ENCODE data around the gene TNIP1.

Gene TNIP1, protein sequence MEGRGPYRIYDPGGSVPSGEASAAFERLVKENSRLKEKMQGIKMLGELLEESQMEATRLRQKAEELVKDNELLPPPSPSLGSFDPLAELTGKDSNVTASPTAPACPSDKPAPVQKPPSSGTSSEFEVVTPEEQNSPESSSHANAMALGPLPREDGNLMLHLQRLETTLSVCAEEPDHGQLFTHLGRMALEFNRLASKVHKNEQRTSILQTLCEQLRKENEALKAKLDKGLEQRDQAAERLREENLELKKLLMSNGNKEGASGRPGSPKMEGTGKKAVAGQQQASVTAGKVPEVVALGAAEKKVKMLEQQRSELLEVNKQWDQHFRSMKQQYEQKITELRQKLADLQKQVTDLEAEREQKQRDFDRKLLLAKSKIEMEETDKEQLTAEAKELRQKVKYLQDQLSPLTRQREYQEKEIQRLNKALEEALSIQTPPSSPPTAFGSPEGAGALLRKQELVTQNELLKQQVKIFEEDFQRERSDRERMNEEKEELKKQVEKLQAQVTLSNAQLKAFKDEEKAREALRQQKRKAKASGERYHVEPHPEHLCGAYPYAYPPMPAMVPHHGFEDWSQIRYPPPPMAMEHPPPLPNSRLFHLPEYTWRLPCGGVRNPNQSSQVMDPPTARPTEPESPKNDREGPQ

DNA sequence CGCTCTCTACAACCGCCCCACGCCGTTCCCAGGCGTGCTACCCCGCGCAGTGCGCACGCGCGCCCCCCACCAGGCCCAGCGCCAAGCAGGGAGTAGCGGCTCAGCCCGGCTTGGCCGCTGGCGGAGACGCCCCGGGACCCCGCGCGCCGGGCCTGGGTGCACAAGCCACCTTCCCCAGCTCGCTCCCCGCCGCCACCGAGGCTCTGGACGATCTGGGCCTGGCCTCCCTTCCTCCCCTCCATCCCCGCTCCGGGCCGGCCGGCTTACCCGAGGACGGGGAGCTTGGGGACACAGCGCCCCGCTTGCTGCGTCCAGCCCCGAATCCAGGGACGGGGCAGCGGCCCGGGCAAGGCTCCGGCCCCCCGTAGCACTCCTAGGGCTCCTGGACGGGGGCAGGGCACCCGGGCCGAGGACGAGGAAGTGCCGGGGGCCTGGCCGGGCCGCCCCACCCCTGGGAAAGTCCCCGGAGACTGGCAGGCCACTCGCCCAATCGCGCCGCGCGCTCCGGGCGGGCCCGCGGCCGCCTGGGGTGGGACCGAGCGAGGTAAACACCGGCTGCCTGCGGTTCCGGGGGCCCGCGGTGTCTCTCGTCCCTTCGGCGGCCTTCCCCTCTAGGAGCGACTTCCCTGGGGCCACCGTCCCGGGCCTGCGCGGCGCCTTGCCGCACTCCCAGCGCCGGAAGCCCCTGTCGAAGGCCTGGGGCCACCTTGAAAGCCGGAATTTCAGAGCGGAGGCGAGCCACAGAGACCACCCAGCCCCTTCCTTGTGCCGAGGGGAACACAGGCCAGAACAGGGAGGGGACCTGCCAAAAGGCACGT lies at the start of gene TNIP1:
Gene TNIP1, minus strand, starts transcription at position 422 of the 818 bp plus-strand sequence. CDS start 15,939 bp downstream, outside the sequence.
- DNase-seq: peak; percentile 69 to 74

DNA sequence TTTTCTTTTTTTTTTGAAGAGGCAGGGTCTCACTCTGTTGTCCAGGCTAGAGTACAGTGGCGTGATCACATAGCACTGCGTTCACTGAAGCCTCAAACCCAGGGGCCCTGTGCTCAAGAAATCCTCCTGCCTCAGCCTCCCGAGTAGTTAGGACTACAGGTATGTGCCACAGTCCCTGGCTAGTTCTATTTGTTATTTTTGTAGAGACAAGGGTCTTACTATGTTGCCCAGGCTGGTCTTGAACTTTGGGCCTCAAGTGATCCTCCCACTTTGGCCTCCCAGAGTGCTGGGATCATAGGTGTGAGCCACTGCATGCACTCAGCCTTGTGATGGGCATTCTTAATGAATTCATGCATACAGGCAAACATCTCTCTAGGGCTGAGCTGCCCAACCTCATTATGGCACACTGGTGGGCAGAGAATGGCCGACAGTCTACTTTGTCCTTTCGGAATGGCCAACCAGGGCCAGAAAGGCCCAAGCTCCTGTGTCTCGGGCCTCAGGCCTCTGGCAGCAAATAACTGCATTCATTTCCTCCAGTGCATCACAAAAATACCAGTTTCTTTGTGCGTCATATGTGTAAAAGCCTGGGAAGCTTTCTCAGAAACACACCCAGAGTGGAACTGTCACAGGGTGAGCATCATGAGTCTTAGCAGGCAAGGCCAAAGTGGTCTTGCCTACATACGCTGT lies 49.5 kb upstream of the TNIP1 start:
- DNase-seq: no peak

DNA sequence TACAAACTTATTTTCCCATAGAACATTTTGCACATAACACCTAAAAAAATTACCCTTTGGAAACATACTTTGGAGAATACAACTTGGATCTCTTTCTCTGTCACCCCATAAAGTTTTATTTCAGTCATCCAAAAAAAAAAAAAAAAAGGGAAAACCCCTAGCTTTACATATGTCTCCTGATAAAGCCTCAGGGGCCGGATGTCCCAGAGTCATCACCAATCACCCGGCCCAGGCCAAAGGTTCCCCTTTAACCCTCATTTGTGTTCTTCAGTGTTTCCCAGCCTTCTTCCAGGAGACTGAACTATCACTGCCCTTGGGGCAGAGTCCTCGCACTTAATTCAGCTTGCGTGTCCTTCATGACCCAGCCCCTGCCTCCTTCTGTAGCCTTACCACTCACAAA lies 48.0 kb upstream of the TNIP1 start:
- no peak for DNase-seq

DNA sequence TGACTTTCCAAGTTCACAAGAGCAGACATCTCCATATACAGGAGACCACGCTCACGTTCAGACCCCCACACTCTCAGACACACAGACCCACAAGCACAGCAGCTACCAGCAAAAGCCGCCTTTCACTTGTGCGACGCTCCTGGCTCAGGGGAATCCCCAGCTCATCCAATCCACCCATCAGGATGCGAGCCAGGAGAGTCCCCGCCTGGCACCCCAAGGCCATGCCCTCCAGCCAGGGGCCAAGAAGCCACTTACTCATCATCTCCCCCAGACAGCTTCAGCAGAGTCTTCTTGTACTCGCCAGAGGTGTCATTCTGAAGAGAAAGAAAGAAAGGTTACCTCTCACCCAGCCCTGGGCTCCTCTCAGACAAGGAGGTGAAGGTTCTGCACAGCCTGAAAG lies 47.1 kb upstream of the TNIP1 start:
- no peak for DNase-seq

DNA sequence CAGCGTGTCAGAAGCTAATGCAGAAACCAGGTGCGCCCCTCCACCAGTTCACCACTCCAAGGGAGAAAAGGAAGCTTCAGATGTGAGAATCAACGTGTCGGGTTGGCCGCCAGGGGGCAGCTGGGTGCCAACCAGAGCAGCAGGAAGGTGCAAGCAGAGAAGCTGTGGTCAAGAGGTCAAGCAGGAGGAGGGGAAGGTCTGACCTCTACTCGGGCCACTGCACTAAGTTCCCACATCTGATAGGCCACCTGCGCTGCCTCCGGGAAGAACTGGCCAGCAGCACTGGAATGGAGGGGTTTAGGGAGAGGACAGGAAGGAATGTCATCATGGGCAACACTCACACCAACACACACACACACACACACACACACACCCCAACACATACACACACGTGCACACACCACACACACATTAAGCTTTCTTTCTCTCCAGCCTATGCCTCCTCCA lies 45.4 kb upstream of the TNIP1 start:
- peak; percentile 75 to 89 for DNase-seq

DNA sequence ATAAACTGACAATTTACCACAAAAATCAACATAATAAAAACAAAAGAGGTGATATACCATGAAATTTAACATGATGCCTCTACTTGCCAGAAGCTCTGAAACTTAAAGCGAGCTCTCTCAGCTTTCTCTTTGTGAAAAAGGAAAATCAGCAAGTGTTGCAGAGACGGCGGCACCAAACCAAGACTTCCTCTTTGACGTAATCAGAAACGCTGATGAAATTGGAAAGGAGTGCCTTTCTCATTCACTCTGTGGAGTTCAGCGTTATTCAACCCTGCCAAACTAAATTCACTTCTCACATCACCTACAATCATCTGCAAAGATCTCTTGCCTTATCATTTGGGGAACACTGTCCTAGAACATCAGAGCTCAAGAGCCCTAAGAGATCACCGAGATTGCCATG lies 44.6 kb upstream of the TNIP1 start:
- DNase-seq: peak; percentile 33 to 46

DNA sequence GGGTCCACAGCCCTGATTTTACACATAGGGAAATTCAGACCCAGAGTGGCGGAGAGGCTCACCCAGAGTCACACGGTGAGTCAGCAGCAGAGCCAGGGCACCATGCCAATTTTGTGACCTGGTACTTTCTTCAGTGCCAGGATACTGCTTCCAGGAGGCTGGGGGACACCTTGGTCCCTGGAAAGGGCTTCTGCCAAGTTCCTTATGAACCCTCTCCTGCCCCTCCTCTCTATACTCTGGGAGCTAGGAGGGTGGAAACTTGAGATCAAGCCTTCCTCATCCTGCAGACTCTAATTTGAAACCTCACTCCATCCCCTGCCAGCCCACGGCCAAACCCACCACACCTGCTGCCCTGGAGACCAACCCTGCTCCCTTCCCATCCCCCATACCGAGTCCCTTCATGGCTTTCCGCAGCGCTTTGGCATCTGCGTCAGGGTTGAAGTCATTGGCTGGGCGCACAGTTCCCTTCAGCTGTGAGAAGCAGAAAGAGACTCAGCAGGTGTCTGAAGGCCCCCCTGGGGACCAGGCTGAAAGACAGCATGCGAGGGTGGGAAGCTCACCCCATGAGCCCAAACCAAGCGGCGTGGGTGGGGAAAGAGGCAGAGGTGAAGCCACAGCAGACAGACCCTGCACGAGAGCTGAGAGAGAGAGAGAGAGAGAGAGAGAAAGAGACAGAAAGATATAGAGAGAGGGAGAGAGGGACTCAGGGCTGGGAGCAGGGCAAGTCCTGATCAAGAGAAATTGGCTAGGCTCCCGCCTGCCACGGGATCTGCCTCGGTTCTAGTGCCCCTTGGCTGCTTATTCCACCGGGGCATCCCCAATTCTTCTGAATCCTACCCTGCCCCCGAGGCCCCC lies 43.3 kb upstream of the TNIP1 start:
- no peak for DNase-seq

DNA sequence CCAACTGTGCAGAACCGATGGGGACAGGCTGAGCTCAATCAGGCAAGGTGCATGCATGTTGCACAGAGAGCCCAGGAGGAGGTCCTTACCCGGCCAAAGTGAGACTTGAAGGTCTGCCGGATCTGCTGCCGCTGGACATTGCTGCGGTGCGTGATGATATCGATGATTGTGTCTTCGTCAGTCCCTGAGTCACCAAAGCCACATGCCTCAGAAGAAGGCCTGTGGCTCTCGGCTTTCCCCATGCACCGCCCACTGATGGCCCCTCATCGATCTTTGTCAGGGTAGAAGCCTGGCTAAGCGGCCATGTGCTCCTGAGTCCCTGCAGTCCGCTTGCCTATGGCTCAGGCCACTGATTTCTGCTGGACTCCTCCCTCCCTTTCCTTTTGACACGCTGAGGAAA lies 42.0 kb upstream of the TNIP1 start:
- DNase-seq: no peak

DNA sequence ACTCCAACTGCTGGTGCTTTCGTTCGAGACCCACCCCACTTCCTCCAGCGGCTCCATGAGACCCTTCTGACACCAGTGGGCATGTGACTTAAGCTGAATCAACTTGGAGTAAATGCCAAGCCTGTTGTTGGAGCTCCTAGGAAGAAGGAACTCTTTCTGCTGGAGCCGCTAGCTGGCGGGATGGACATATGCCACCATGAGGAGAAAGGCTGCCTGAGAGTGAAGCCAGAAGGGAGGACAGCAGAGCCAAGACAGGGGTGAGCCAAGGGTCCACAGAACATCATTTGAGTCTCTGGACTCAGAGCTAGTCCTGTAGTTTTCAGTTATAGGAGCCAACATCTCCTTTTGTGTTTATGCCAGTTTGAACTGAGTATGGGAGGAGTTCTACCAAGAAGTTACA lies 40.8 kb upstream of the TNIP1 start:
- DNase-seq: no peak

DNA sequence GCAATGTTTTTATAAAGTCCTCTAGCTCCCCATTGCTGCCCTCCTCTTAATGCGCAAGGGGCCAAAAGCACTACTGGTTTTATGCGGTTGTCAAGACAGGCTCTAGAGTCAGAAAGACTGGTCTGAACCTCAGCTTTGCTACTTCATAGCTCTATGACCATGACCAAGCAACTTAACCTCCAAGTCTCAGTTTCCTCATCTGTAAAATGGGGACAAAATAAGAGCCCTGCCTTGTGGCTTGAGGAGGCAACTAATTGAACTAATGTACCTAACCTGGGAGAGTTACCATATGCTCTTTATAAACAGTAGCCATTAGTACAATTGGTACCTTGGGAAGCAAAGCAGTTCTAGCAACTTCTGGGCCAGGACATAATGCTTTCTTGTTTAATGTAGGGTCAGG lies 40.3 kb upstream of the TNIP1 start:
- no peak for DNase-seq

DNA sequence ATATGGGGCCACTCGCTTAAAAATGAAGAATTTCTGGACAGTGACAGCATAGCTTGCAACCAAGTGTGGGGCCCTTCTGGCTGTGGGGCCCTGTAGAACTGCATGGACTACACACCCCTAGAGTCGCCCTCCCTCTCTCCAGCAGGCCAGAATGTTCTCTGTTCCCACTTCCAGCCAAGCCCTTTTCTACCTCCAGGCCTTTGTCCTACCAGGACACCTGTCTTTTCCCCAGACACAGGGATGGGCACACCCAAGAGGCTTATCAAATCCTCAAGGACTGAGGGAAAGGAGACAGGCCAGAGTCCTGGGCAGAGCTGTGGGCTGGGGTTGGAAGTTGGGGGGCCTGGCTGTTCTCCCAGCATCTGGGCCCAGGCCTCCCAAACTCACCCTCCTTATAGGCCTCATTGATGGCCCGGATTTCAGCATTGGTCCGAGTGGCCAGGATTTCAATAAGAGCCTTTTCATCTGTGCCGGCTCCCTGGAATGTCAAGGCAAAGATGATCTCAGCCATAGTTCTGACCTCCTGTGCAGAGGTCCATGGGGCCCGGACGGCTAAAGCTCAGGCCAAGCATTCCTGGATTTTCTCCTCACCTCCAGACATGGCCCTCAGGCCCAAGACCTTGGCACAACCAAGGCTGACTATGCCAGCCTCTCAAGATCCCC lies 38.2 kb upstream of the TNIP1 start:
- DNase-seq: no peak

DNA sequence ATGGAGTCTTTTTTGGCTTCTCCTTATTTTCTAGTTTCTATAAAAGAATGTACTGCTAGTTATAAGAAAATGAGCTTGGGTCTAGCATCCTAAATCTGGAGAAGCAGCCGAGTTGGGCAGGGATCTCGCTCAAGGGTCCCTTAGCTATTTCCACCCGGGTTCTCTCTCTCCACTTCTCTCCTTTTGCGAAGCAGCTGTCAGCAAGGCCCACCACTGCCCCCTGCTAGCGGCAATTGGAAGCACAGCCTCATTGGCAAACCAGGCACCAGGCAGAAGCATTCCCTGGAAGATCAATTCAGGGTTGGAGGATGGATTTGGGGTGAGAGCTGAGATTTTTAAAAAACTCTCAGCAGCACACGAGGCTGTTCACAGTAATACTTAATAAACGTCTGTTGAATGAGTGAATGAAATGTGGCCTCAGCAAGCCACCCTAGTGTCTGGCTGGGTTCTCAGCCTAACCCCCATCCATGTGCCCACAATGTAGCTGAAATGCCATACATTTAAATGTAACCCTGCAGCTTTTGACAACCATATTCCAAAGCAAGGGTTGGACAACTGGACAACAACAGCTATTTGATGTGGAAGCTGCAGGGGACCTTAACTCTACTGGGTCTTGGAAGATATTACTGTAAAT lies 34.6 kb upstream of the TNIP1 start:
- peak; percentile 34 to 70 for DNase-seq

DNA sequence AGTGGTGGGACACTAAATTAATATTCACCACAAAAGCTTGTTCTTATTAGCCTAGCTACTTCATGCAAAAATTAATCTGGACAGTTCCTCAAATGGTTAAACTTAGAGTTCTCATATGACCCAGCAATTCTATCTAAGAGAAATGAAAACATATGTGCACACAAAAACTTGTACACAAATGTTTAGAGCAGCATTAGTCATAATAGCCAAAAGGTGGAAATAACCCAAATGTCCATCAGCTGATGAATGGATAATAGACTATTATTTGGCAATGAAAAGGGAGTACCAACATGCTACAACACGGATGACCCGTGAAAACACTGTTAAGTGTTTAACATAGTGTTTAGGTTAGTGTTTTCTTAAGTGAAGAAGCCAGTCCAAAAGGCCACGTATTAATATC lies 32.8 kb upstream of the TNIP1 start:
- no peak for DNase-seq

DNA sequence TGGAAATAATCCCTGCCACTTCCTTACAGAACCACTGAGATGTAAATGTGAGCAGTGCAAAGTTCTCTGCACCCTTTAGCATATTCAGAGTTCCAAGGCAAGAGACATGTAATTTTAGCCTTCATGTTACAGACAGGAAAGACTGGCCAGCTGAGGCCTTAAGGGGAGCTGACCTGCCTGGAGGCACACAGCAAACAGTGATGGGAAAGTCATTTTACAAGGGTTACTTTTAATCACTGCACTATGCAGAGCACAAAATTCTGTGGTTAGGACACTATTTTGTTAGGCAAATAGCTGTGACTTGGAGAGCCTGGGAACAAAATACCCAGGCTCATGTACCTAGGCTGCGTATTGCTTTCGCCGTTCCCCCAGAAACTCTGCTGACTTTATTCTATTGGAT lies 30.2 kb upstream of the TNIP1 start:
- no peak for DNase-seq

DNA sequence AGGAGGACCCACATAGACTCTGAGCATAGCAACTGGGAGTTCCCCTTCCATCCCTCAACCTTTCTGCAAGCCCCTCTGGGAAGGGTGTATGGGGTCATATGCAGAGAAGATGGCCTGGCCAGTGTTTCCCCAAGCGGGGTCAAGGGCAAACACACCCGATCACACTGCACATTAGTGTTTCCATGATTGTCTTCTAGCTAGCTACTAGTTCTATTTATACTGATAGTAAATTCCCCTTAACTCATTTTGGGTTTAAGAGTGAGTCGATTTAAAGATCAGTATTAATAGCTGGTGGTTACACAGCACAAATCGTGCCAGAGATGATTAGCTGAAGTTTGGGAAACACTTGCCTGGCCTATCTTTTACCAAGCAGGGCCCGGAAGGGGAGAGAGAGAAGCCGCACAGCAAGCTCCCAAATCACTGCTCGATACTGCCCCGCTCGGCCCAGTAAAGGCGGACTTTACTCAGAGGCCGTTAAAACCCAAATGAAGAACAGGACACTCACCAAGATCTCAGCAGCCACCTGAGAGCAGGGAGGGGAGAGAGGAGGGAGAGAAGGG lies 29.4 kb upstream of the TNIP1 start:
- no peak for DNase-seq

DNA sequence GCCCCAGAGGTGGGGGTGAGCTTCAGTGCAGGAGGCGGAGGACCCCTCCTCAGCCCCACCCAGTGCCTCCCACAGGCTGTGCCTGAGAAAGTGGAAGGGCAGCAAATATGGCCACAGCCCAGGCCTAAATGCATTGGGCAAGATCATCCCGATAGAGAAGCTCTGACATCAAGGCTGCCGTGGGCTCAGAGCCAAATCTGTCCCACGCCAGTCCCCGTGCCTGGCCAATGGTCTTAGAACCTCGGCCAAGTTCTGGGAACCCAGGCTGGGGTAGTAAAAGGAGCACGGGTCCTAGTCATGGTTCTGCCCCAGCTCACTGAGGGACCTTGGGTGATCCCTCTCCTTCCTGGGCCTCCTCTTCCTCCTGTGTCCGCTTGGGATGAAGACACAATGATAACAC lies 27.7 kb upstream of the TNIP1 start:
- no peak for DNase-seq

DNA sequence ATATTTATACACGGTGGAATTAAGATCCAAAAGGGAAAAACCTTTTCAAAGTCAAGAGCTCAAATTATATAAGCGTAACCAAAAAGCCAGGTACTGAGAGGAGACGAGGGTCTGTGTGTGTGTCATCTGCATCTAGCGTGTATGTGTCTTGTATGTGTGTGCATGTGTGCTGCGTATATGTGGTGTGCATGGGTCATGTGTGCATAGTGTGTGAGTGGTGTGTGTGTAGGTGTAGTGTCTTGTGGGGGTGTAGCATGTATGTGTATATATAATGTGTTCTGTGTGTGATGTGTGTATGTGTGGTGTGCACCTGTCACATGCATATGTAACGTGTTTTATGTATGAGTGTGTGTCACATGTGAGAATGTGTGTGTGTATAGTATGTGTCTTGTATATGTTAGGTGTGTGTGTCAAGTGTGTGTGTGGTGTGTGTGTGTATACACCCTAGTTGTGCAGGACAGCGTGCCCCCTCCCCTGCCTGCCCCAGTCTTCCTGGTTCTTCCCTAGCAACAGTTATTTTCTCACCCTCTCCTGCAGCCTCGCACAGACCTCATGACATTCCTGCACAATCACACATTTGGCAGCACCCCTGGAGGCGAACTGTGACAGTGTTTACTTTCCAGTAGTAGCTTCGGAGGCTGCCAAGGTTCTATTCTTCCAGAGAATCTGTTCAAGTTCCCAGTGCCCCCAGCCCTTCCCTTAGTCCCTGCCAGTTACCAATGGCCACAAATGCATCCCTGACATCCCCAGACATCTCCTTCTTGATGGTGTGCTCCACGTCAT lies 27.1 kb upstream of the TNIP1 start:
- no peak for DNase-seq

DNA sequence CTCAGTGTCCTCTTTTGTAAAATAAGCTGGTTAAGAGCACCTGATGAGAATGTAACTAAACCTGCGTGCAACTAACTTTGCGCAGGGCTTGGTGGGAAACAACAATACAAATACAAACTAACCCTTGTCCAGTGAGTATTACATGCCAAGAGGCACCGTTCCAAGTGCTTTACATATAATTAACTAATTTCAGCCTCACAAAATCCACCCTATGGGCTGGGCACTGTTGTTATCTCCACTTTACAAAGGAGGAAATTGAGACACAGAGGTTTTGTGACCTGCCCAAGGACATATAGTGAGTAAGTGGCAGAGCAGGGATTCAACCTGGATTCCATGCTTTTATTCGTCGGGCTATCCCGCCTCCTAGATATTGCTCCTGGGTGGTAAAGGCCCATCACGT lies 26.2 kb upstream of the TNIP1 start:
- DNase-seq: no peak

DNA sequence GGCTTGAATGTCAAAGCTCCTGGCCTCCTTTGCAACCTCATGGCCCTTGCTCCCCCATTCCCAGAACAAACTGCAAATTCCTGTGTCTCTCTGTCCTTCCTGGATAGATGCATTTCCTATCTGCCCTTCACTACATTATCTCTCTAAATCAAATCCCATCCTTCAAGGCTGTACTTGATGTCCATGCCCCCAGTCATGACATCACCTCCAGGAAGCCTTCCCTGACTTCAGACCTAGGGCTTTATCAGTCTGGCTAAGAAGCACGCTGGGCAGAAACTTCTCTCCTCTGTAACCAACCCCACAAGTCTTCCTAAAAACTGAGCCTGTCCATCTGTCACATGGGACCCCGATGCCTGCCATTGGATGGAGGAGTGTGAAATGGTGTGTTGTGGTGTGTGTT lies 25.7 kb upstream of the TNIP1 start:
- DNase-seq: no peak

DNA sequence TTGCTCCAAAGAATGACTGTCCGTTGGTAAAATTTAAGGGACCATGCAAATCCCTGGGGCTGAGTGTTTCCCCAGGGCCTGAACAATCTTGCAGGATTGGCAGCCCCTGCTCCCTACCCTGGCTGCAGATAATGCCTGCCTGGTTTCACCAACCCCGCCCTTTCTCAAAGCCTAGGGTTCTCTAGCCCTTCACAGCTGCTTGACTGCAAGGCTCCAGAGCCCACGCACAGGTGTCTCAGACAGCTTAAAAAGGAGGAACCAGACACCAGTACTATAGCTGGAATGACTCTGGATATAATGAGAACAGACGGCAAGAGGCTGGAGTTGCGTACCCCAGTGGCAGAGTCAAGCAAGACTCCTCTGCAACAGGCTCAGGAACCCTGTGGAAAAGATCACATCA lies 25.2 kb upstream of the TNIP1 start:
- DNase-seq: no peak

Measured in AML-193 (cell line).